ENCODE data around the gene KIF5C.

KIF5C gene

GRCh38 chr2:149018981-149019380 lies 144.0 kb downstream of the KIF5C start:
- no peak for TF ChIP-seq CTCF (IDR thresholded peaks at IDR 0.05; ENCODE audit: low read depth, low read length)
- no peak for DNase-seq (ENCODE audit: extremely low read depth, low read depth)

GRCh38 chr2:149019768-149020167 lies 144.7 kb downstream of the KIF5C start:
- no peak for TF ChIP-seq CTCF (IDR thresholded peaks at IDR 0.05; ENCODE audit: low read depth, low read length)
- DNase-seq (ENCODE audit: extremely low read depth, low read depth), result no peak

- no peak for DNase-seq (ENCODE audit: extremely low read depth, low read depth)
- TF ChIP-seq CTCF (IDR thresholded peaks at IDR 0.05; ENCODE audit: low read depth, low read length), result no peak
Measured at GRCh38 chr2:149020432-149020851, 145.4 kb downstream of the KIF5C start.

GRCh38 chr2:149021271-149021719 lies 146.3 kb downstream of the KIF5C start:
- no peak for TF ChIP-seq CTCF (IDR thresholded peaks at IDR 0.05; ENCODE audit: low read depth, low read length)
- no peak for DNase-seq (ENCODE audit: extremely low read depth, low read depth)

GRCh38 chr2:149021761-149022160 lies 146.7 kb downstream of the KIF5C start:
- DNase-seq (ENCODE audit: extremely low read depth, low read depth), result no peak
- no peak for TF ChIP-seq CTCF (IDR thresholded peaks at IDR 0.05; ENCODE audit: low read depth, low read length)

- no peak for TF ChIP-seq CTCF (IDR thresholded peaks at IDR 0.05; ENCODE audit: low read depth, low read length)
- no peak for DNase-seq (ENCODE audit: extremely low read depth, low read depth)
Measured at GRCh38 chr2:149023091-149023490, 148.1 kb downstream of the KIF5C start.

- no peak for TF ChIP-seq CTCF (IDR thresholded peaks at IDR 0.05; ENCODE audit: low read depth, low read length)
- DNase-seq (ENCODE audit: extremely low read depth, low read depth), result no peak
Measured at GRCh38 chr2:149027590-149028250, 152.7 kb downstream of the KIF5C start.

All from AG09319 (cell line).